Measurements from ENCODE around the gene DGKQ. TPM values are rescaled to one million over a fixed set of nuclear protein-coding genes. Genes with fewer than 3 reads are reported as not detected.
A peak's percentile ranks its signal among the peaks of the same experiment; 100 is the strongest.

The DGKQ gene
- total and polyA plus RNA-seq, 2 of the 13 experiments (the other 11 are each of a cell fraction or from before 2014, with no cell fraction given), result 4.5 to 7.2 TPM

DNA sequence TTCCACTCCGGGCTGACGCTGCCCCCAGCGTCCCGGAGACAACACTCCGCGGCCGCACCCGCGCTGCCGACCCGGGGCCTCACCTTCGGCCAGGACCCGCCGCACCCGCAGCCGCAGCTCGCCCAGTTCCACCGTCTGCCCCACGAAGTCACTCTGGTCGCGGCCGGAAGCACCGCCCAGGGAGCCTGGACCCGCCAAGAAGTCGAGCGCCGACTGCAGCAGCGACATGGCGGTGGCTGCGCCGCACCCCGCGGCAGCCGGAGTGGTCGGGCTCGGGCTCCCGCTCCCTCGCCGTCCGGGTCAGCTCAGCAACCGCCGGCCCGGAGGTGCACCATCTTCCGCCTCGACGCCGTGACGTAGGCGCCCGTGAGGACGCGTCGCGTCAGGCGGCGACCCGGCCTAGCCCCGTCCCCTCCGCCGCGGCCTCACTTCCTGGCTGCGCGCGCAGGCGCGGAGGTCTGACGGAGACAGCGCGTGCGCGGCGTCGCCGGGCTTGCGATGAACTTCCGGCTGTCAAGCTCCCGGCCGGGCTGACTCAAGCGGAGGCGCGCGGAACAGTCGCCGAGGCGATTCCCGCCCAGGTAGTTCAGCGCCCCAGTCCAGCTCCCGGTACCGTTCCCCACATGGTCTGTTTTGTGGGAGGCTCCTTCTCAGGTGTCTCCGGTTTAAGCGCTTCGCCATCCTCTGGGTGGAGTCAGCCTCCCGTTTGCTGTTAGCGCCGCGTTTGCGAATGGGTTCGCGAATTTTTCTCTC, 41.2 kb downstream of the DGKQ start, which contains the start of the genes GAK and TMEM175 (continued):
- TF ChIP-seq CBX5 (CRISPR knock-in tag; IDR thresholded peaks at IDR 0.05; ENCODE audit: borderline replicate concordance) (no peak; the same call in 1 of the 2 replicates), ZNF451 (CRISPR knock-in tag; IDR thresholded peaks at IDR 0.05) (peak; percentile 19; the same call in 1 of the 2 replicates), ZSCAN12 (CRISPR knock-in tag; IDR thresholded peaks at IDR 0.05) (no peak), CREB1 (IDR thresholded peaks at IDR 0.05) (peak; percentile 98), CREB1 (CRISPR knock-in tag; IDR thresholded peaks at IDR 0.05) (peak; percentile 59; the same call in 1 of the 2 replicates), SMAD9 (CRISPR knock-in tag; IDR thresholded peaks at IDR 0.05) (no peak), AGO2 (optimal IDR thresholded peaks at IDR 0.05; ENCODE audit: low read depth, low read length) (peak; percentile 70), ZNF232 (CRISPR knock-in tag; IDR thresholded peaks at IDR 0.05; ENCODE audit: borderline replicate concordance) (no peak), CEBPG (CRISPR knock-in tag; IDR thresholded peaks at IDR 0.05) (0 out of 2 replicates have a peak, but pooled peaks have one; percentile 7), NFRKB (IDR thresholded peaks at IDR 0.05) (no peak), PHF21A (CRISPR knock-in tag; IDR thresholded peaks at IDR 0.05) (no peak)
- TF ChIP-seq, protein P1, sequence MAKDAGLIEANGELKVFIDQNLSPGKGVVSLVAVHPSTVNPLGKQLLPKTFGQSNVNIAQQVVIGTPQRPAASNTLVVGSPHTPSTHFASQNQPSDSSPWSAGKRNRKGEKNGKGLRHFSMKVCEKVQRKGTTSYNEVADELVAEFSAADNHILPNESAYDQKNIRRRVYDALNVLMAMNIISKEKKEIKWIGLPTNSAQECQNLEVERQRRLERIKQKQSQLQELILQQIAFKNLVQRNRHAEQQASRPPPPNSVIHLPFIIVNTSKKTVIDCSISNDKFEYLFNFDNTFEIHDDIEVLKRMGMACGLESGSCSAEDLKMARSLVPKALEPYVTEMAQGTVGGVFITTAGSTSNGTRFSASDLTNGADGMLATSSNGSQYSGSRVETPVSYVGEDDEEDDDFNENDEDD (CRISPR knock-in tag; IDR thresholded peaks at IDR 0.05; ENCODE audit: borderline replicate concordance), result peak; percentile 58; the same call in 1 of the 2 replicates
- TF ChIP-seq, protein P2, sequence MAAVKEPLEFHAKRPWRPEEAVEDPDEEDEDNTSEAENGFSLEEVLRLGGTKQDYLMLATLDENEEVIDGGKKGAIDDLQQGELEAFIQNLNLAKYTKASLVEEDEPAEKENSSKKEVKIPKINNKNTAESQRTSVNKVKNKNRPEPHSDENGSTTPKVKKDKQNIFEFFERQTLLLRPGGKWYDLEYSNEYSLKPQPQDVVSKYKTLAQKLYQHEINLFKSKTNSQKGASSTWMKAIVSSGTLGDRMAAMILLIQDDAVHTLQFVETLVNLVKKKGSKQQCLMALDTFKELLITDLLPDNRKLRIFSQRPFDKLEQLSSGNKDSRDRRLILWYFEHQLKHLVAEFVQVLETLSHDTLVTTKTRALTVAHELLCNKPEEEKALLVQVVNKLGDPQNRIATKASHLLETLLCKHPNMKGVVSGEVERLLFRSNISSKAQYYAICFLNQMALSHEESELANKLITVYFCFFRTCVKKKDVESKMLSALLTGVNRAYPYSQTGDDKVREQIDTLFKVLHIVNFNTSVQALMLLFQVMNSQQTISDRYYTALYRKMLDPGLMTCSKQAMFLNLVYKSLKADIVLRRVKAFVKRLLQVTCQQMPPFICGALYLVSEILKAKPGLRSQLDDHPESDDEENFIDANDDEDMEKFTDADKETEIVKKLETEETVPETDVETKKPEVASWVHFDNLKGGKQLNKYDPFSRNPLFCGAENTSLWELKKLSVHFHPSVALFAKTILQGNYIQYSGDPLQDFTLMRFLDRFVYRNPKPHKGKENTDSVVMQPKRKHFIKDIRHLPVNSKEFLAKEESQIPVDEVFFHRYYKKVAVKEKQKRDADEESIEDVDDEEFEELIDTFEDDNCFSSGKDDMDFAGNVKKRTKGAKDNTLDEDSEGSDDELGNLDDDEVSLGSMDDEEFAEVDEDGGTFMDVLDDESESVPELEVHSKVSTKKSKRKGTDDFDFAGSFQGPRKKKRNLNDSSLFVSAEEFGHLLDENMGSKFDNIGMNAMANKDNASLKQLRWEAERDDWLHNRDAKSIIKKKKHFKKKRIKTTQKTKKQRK (IDR thresholded peaks at IDR 0.05; ENCODE audit: low read length), result no peak
- TF ChIP-seq, protein P3, sequence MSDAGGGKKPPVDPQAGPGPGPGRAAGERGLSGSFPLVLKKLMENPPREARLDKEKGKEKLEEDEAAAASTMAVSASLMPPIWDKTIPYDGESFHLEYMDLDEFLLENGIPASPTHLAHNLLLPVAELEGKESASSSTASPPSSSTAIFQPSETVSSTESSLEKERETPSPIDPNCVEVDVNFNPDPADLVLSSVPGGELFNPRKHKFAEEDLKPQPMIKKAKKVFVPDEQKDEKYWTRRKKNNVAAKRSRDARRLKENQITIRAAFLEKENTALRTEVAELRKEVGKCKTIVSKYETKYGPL (CRISPR knock-in tag; IDR thresholded peaks at IDR 0.05), result no peak
- TF ChIP-seq, protein P4, sequence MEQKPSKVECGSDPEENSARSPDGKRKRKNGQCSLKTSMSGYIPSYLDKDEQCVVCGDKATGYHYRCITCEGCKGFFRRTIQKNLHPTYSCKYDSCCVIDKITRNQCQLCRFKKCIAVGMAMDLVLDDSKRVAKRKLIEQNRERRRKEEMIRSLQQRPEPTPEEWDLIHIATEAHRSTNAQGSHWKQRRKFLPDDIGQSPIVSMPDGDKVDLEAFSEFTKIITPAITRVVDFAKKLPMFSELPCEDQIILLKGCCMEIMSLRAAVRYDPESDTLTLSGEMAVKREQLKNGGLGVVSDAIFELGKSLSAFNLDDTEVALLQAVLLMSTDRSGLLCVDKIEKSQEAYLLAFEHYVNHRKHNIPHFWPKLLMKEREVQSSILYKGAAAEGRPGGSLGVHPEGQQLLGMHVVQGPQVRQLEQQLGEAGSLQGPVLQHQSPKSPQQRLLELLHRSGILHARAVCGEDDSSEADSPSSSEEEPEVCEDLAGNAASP (CRISPR knock-in tag; IDR thresholded peaks at IDR 0.05; ENCODE audit: borderline replicate concordance), result no peak
- TF ChIP-seq, protein P5, sequence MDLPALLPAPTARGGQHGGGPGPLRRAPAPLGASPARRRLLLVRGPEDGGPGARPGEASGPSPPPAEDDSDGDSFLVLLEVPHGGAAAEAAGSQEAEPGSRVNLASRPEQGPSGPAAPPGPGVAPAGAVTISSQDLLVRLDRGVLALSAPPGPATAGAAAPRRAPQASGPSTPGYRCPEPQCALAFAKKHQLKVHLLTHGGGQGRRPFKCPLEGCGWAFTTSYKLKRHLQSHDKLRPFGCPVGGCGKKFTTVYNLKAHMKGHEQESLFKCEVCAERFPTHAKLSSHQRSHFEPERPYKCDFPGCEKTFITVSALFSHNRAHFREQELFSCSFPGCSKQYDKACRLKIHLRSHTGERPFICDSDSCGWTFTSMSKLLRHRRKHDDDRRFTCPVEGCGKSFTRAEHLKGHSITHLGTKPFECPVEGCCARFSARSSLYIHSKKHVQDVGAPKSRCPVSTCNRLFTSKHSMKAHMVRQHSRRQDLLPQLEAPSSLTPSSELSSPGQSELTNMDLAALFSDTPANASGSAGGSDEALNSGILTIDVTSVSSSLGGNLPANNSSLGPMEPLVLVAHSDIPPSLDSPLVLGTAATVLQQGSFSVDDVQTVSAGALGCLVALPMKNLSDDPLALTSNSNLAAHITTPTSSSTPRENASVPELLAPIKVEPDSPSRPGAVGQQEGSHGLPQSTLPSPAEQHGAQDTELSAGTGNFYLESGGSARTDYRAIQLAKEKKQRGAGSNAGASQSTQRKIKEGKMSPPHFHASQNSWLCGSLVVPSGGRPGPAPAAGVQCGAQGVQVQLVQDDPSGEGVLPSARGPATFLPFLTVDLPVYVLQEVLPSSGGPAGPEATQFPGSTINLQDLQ (CRISPR knock-in tag; IDR thresholded peaks at IDR 0.05), result no peak
- TF ChIP-seq, protein P6, sequence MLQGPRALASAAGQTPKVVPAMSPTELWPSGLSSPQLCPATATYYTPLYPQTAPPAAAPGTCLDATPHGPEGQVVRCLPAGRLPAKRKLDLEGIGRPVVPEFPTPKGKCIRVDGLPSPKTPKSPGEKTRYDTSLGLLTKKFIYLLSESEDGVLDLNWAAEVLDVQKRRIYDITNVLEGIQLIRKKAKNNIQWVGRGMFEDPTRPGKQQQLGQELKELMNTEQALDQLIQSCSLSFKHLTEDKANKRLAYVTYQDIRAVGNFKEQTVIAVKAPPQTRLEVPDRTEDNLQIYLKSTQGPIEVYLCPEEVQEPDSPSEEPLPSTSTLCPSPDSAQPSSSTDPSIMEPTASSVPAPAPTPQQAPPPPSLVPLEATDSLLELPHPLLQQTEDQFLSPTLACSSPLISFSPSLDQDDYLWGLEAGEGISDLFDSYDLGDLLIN (CRISPR knock-in tag; IDR thresholded peaks at IDR 0.05; ENCODE audit: borderline replicate concordance), result no peak
